PFSK-1 (cell line): ENCODE data around the gene CAPN3.

Experiments
- POLR2AphosphoS5 ChIP-seq: IDR thresholded peaks from 2 replicates; pipeline ENCODE4 v1.6.1; 2012; ENCODE audit warnings: low read depth, mild to moderate bottlenecking, control low read depth, low read length, moderate library complexity
- SIN3A ChIP-seq: IDR thresholded peaks from 2 replicates; pipeline ENCODE4 v1.6.1; 2012; ENCODE audit warnings: mild to moderate bottlenecking, low read length, moderate library complexity, borderline replicate concordance; ENCODE audit not compliant: insufficient read depth
- TAF1 ChIP-seq: IDR thresholded peaks from 2 replicates; pipeline ENCODE4 v1.6.1; 2012; ENCODE audit warnings: low read length, control low read depth, borderline replicate concordance; ENCODE audit not compliant: insufficient read depth
- TF ChIP-seq, protein P1 (sequence below), 2 experiments: IDR thresholded peaks; 2 replicates each; pipeline versions ENCODE4 v1.6.1 to v1.8.0; 2011 to 2012; ENCODE audit warnings: low read depth in 2 of 2, low read length in 2 of 2, control low read depth in 1 of 2, inconsistent platforms in 1 of 2, mild to moderate bottlenecking in 1 of 2, moderate library complexity in 1 of 2; ENCODE audit not compliant: insufficient read depth in 1 of 2

- TF ChIP-seq TAF1, result no peak
- TF ChIP-seq POLR2AphosphoS5, result no peak
- TF ChIP-seq, protein P1, sequence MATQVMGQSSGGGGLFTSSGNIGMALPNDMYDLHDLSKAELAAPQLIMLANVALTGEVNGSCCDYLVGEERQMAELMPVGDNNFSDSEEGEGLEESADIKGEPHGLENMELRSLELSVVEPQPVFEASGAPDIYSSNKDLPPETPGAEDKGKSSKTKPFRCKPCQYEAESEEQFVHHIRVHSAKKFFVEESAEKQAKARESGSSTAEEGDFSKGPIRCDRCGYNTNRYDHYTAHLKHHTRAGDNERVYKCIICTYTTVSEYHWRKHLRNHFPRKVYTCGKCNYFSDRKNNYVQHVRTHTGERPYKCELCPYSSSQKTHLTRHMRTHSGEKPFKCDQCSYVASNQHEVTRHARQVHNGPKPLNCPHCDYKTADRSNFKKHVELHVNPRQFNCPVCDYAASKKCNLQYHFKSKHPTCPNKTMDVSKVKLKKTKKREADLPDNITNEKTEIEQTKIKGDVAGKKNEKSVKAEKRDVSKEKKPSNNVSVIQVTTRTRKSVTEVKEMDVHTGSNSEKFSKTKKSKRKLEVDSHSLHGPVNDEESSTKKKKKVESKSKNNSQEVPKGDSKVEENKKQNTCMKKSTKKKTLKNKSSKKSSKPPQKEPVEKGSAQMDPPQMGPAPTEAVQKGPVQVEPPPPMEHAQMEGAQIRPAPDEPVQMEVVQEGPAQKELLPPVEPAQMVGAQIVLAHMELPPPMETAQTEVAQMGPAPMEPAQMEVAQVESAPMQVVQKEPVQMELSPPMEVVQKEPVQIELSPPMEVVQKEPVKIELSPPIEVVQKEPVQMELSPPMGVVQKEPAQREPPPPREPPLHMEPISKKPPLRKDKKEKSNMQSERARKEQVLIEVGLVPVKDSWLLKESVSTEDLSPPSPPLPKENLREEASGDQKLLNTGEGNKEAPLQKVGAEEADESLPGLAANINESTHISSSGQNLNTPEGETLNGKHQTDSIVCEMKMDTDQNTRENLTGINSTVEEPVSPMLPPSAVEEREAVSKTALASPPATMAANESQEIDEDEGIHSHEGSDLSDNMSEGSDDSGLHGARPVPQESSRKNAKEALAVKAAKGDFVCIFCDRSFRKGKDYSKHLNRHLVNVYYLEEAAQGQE (IDR thresholded peaks at IDR 0.05; ENCODE audit: insufficient read depth in 1 of 2, low read depth in 2 of 2, low read length in 2 of 2), result no peak
- TF ChIP-seq SIN3A, result no peak
Measured at GRCh38 chr15:42402455-42403205, 43.3 kb downstream of the CAPN3 start.
